Measurements from ENCODE around the gene ZNF503.

- TF ChIP-seq POLR2AphosphoS5 (IDR thresholded peaks at IDR 0.05; ENCODE audit: low read depth, low read length) (no peak), POLR2A (IDR thresholded peaks at IDR 0.05; ENCODE audit: low read depth, low read length) (no peak)
These were observed 48.9 kb downstream of the ZNF503 start for GRCh38 chr10:75352650-75353049.

All from GM12891 (cell line).